ENCODE results near the gene ITSN1. TPM values are rescaled to one million over a fixed set of nuclear protein-coding genes. Genes with fewer than 3 reads are reported as not detected.

The ITSN1 gene
- total and polyA plus RNA-seq, 4 donors = 20.3 to 112 (median 40.2) TPM

DNA sequence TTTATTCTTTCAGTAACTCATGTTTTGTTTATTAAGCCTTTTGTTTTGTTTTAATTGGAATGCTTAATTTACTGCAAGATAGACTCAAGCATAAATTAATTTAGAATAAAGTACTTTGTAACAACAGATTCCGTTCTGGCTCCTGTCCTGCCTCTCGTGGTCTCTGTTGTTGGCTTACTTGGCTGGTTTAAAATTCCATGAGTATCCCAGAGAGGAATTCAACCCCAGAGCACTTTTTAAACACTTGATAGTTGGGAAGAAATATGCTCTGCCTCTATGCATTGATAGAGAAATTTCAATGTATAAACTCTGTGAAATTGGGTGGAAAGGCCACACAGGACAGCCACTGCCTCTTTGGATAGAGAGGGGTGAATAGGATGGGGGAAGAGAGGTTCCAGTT, 183.6 kb downstream of the ITSN1 start:
- no peak for DNase-seq (ENCODE audit: low spot score)
- WGBS = 89% methylated on average over 2 of the region's 2 CpGs

More for the DNA sequence above, 183.6 kb downstream of the ITSN1 start:
- H3K4me1 ChIP-seq (ENCODE audit: control insufficient read depth in 4 of 4, insufficient read depth in 4 of 4, low read length in 3 of 4) = no peaks in the 10 kb centered on the region
- H3K9me3 ChIP-seq (ENCODE audit: control insufficient read depth in 4 of 4, low read length in 3 of 4) = no peaks in the 10 kb centered on the region
- TF ChIP-seq GABPA (IDR thresholded peaks at IDR 0.05 in 1 of 2, conservative IDR thresholded peaks at IDR 0.05 in 1 of 2) = no peak
- TF ChIP-seq, protein P1, sequence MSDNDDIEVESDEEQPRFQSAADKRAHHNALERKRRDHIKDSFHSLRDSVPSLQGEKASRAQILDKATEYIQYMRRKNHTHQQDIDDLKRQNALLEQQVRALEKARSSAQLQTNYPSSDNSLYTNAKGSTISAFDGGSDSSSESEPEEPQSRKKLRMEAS (IDR thresholded peaks at IDR 0.05) = no peak
- TF ChIP-seq, protein P2, sequence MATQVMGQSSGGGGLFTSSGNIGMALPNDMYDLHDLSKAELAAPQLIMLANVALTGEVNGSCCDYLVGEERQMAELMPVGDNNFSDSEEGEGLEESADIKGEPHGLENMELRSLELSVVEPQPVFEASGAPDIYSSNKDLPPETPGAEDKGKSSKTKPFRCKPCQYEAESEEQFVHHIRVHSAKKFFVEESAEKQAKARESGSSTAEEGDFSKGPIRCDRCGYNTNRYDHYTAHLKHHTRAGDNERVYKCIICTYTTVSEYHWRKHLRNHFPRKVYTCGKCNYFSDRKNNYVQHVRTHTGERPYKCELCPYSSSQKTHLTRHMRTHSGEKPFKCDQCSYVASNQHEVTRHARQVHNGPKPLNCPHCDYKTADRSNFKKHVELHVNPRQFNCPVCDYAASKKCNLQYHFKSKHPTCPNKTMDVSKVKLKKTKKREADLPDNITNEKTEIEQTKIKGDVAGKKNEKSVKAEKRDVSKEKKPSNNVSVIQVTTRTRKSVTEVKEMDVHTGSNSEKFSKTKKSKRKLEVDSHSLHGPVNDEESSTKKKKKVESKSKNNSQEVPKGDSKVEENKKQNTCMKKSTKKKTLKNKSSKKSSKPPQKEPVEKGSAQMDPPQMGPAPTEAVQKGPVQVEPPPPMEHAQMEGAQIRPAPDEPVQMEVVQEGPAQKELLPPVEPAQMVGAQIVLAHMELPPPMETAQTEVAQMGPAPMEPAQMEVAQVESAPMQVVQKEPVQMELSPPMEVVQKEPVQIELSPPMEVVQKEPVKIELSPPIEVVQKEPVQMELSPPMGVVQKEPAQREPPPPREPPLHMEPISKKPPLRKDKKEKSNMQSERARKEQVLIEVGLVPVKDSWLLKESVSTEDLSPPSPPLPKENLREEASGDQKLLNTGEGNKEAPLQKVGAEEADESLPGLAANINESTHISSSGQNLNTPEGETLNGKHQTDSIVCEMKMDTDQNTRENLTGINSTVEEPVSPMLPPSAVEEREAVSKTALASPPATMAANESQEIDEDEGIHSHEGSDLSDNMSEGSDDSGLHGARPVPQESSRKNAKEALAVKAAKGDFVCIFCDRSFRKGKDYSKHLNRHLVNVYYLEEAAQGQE (IDR thresholded peaks at IDR 0.05) = no peak
- TF ChIP-seq HNF4A (conservative IDR thresholded peaks at IDR 0.05) = no peak
- no peak for TF ChIP-seq YY1 (IDR thresholded peaks at IDR 0.05)
- TF ChIP-seq, protein P3, sequence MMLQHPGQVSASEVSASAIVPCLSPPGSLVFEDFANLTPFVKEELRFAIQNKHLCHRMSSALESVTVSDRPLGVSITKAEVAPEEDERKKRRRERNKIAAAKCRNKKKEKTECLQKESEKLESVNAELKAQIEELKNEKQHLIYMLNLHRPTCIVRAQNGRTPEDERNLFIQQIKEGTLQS (IDR thresholded peaks at IDR 0.05) = no peak
- no peak for TF ChIP-seq JUND (IDR thresholded peaks at IDR 0.05)
- no peak for TF ChIP-seq FOXA2 (IDR thresholded peaks at IDR 0.05)
- TF ChIP-seq, protein P4, sequence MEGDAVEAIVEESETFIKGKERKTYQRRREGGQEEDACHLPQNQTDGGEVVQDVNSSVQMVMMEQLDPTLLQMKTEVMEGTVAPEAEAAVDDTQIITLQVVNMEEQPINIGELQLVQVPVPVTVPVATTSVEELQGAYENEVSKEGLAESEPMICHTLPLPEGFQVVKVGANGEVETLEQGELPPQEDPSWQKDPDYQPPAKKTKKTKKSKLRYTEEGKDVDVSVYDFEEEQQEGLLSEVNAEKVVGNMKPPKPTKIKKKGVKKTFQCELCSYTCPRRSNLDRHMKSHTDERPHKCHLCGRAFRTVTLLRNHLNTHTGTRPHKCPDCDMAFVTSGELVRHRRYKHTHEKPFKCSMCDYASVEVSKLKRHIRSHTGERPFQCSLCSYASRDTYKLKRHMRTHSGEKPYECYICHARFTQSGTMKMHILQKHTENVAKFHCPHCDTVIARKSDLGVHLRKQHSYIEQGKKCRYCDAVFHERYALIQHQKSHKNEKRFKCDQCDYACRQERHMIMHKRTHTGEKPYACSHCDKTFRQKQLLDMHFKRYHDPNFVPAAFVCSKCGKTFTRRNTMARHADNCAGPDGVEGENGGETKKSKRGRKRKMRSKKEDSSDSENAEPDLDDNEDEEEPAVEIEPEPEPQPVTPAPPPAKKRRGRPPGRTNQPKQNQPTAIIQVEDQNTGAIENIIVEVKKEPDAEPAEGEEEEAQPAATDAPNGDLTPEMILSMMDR (IDR thresholded peaks at IDR 0.05; ENCODE audit: low read depth, low read length, missing input control) = no peak
- no peak for TF ChIP-seq HNF4G (IDR thresholded peaks at IDR 0.05)
- TF ChIP-seq FOXA1 (IDR thresholded peaks at IDR 0.05) = no peak
- no peak for TF ChIP-seq RAD21 (IDR thresholded peaks at IDR 0.05)
- TF ChIP-seq TAF1 (conservative IDR thresholded peaks at IDR 0.05) = no peak
- no peak for TF ChIP-seq SP1 (IDR thresholded peaks at IDR 0.05)
- no peak for TF ChIP-seq EGR1 (IDR thresholded peaks at IDR 0.05; ENCODE audit: low read depth in 2 of 2)
- TF ChIP-seq, protein P5, sequence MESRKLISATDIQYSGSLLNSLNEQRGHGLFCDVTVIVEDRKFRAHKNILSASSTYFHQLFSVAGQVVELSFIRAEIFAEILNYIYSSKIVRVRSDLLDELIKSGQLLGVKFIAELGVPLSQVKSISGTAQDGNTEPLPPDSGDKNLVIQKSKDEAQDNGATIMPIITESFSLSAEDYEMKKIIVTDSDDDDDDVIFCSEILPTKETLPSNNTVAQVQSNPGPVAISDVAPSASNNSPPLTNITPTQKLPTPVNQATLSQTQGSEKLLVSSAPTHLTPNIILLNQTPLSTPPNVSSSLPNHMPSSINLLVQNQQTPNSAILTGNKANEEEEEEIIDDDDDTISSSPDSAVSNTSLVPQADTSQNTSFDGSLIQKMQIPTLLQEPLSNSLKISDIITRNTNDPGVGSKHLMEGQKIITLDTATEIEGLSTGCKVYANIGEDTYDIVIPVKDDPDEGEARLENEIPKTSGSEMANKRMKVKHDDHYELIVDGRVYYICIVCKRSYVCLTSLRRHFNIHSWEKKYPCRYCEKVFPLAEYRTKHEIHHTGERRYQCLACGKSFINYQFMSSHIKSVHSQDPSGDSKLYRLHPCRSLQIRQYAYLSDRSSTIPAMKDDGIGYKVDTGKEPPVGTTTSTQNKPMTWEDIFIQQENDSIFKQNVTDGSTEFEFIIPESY (IDR thresholded peaks at IDR 0.05) = no peak
- TF ChIP-seq RXRA (IDR thresholded peaks at IDR 0.05) = no peak
- TF ChIP-seq NR2F2 (IDR thresholded peaks at IDR 0.05) = no peak
- no peak overlapping the region for H3K9ac ChIP-seq (ENCODE audit: low read depth in 1 of 2, low read length in 2 of 2)
- H3K4me3 ChIP-seq (ENCODE audit: low read depth in 1 of 3, low read length in 3 of 3) = no peak overlapping the region
- H3K27ac ChIP-seq (ENCODE audit: low read depth in 1 of 2, low read length in 2 of 2) = no peak overlapping the region
- H3K36me3 ChIP-seq (ENCODE audit: control insufficient read depth in 4 of 4, insufficient read depth in 3 of 4, low read depth in 1 of 4, low read length in 3 of 4) = peaks cover 16 to 41% (median 24%) of the 10 kb centered on the region in 4 donors
- H3K27me3 ChIP-seq (ENCODE audit: control insufficient read depth in 4 of 4, insufficient read depth in 4 of 4, low read length in 3 of 4) = no peaks in the 10 kb centered on the region

Data from liver (tissue), 9 donors.